GM12892 (cell line): ENCODE data around the gene ATP8A1.

Experiments
- POLR2A ChIP-seq: IDR thresholded peaks from 2 replicates; pipeline ENCODE4 v1.6.1; 2011; ENCODE audit warnings: low read depth, low read length, control low read depth
- POLR2AphosphoS5 ChIP-seq: IDR thresholded peaks from 2 replicates; pipeline ENCODE4 v1.6.1; 2011; ENCODE audit warnings: low read depth, low read length, control low read depth

DNA sequence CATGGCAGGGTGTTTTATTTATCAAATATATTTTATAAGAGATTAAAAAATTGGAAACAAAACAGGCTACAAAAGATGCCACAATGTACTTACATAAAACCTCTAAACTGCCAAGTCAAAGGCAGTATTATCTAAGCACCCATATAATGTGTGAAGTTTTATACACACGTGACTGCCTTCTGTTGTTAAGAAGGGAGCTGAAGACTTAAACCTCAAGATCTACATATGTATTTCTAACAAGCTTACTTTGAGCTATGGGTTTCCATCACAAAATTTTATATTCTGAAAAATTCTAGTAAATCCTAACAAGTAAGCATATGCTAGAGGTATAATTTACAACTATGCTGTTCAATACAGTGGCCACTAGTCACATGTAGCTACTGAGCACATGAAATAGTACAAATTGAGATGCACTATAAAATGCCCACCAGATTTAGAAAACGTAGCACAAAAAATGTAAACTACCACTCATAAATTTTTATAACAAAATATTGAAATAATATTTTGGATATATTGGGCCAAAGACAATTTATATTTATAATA is 9.8 kb downstream of the ATP8A1 start:
- TF ChIP-seq POLR2AphosphoS5, result no peak
- no peak for TF ChIP-seq POLR2A
